A549 (cell line): ENCODE data around the gene PHEX. TPM values are rescaled to one million over a fixed set of nuclear protein-coding genes. Genes with fewer than 3 reads are reported as not detected.

Source experiments
- ATAC-seq, 2 experiments: fragments of 200-7000 bp in 1 of 2; fragments of >200 bp in 1 of 2; cut with Nextera tagmentation in 1 of 2; cut with Tn5 transposase in 1 of 2; 3 replicates each; pipeline versions ENCODE4 v1.8.0 to v1.9.1; 2018 to 2020; ENCODE audit warnings: mild to moderate bottlenecking in 1 of 2, moderate library complexity in 1 of 2
- CTCF ChIA-PET: fragments of 300-600 bp; sonication (Branson Sonifier 250); formaldehyde crosslinking; extraction: SDS; loops from one replicate; lab custom pipeline; 2021; ENCODE audit warnings: antibody characterized with exemption, inconsistent platforms; lab: Yijun Ruan, JAX
- POLR2A ChIA-PET: fragments of 350-600 bp; formaldehyde crosslinking; extraction: SDS; loops from one replicate; lab custom pipeline; 2021; ENCODE audit warnings: antibody characterized with exemption, inconsistent platforms; lab: Yijun Ruan, JAX
- DNase-seq, 2 experiments: peaks; one replicate each; pipeline versions ENCODE4 v3.0.0 to v3.0.0-alpha.2; 2011 to 2016; ENCODE audit warnings: low read depth in 1 of 2, low spot score in 1 of 2
- FAIRE-seq: peaks from 2 replicates; lab custom pipeline; 2011; peaks lifted over from hg19 to GRCh38; lab: Jason Lieb, UNC
- H3K27ac ChIP-seq, 2 experiments: fragments of >200 bp; sonication (Bioruptor Twin); formaldehyde crosslinking; 3 replicates each; pipeline ENCODE4 v1.5.1; 2016 to 2017
- H3K4me1 ChIP-seq: fragments of >200 bp; sonication (Bioruptor Twin); formaldehyde crosslinking; 3 replicates; pipeline ENCODE4 v1.6.1; 2016
- H3K4me2 ChIP-seq: fragments of >200 bp; sonication (Bioruptor Twin); formaldehyde crosslinking; 3 replicates; pipeline ENCODE4 v1.6.1; 2016
- H3K4me3 ChIP-seq: fragments of >200 bp; sonication (Bioruptor Twin); formaldehyde crosslinking; 3 replicates; pipeline ENCODE4 v1.5.1; 2016
- H3K9me3 ChIP-seq: fragments of >200 bp; sonication (Bioruptor Twin); formaldehyde crosslinking; 3 replicates; pipeline ENCODE4 v1.6.1; 2016
- BHLHE40 ChIP-seq: IDR thresholded peaks from 2 replicates; pipeline ENCODE4 v1.6.1; 2012; ENCODE audit warnings: low read depth, low read length, inconsistent platforms
- CBX2 ChIP-seq: fragments of 200-600 bp; sonication (generic); IDR thresholded peaks from 2 replicates; pipeline ENCODE4 v1.6.1; 2016; ENCODE audit warnings: low read depth, mild to moderate bottlenecking, borderline replicate concordance
- CEBPB ChIP-seq, 2 experiments: fragments of >200 bp in 1 of 2; sonication (Bioruptor Twin) in 1 of 2; formaldehyde crosslinking in 1 of 2; IDR thresholded peaks; 2 replicates each; pipeline ENCODE4 v1.6.1; 2012 to 2016
- EHMT2 ChIP-seq: fragments of 200-600 bp; sonication (generic); IDR thresholded peaks from 2 replicates; pipeline ENCODE4 v1.6.1; 2016; ENCODE audit warnings: antibody characterized with exemption, low read depth, mild to moderate bottlenecking, moderate library complexity
- HEYL ChIP-seq: fragments of 250-450 bp; sonication (Bioruptor Pico); IDR thresholded peaks from 2 replicates; pipeline ENCODE4 v1.8.0; 2021; ENCODE audit warnings: mild to moderate bottlenecking, moderate library complexity
- HOXA7 ChIP-seq: fragments of 250-450 bp; sonication (Bioruptor Pico); IDR thresholded peaks from 2 replicates; pipeline ENCODE4 v1.5.0; 2020; ENCODE audit warnings: mild to moderate bottlenecking, moderate library complexity
- HOXB5 ChIP-seq: fragments of 250-450 bp; sonication (Bioruptor Pico); IDR thresholded peaks from 2 replicates; pipeline ENCODE4 v1.5.0; 2020; ENCODE audit warnings: mild to moderate bottlenecking, moderate library complexity
- JUN ChIP-seq, 2 experiments: fragments of >200 bp; sonication (Bioruptor Twin); formaldehyde crosslinking; IDR thresholded peaks; 2 replicates in 1 of 2; 3 replicates in 1 of 2; pipeline ENCODE4 v1.6.1; 2016 to 2017
- JUNB ChIP-seq: fragments of >200 bp; sonication (Bioruptor Twin); formaldehyde crosslinking; IDR thresholded peaks from 2 replicates; pipeline ENCODE4 v1.6.1; 2016
- MAFK ChIP-seq: fragments of 450-650 bp; IDR thresholded peaks from 2 replicates; pipeline ENCODE4 v1.6.1; 2014; ENCODE audit not compliant: partially characterized antibody
- TFCP2L1 ChIP-seq: fragments of 250-450 bp; sonication (Bioruptor Pico); IDR thresholded peaks from 2 replicates; pipeline ENCODE4 v1.5.0; 2021; ENCODE audit warnings: mild to moderate bottlenecking
- ZC3H11A ChIP-seq: fragments of 450-650 bp; IDR thresholded peaks from 2 replicates; pipeline ENCODE4 v1.6.1; 2014; ENCODE audit warnings: antibody characterized with exemption, mild to moderate bottlenecking
- ZFP36 ChIP-seq: fragments of 450-650 bp; IDR thresholded peaks from 2 replicates; pipeline ENCODE4 v1.6.1; 2014; ENCODE audit warnings: borderline replicate concordance; ENCODE audit not compliant: partially characterized antibody
- WGBS: methylation state at CpG from one replicate; pipeline ENCODE4 v1.1.6; 2017; ENCODE audit errors: missing lambda C conversion rate; 5-methylcytosine and 5-hydroxymethylcytosine counted together
- polyA plus RNA-seq, 4 experiments: library from polyadenylated mRNA; depleted of rRNA in 3 of 4; stranded (reverse); fragments of >200 nt; fragmentation: RNase III in 1 of 4; extraction: RNeasy Plus Mini Kit Qiagen cat#74134 plus additional on column Dnase treatment in 1 of 4; gene quantifications; 2 replicates in 3 of 4; 3 replicates in 1 of 4; pipeline ENCODE4 v1.2.3, GENCODE V29; 2011 to 2017
- TF ChIP-seq, protein P1 (sequence below): fragments of 250-450 bp; sonication (Bioruptor Pico); IDR thresholded peaks from 2 replicates; pipeline ENCODE4 v1.5.0; 2020; ENCODE audit warnings: low read depth, mild to moderate bottlenecking, moderate library complexity
- TF ChIP-seq, protein P2 (sequence below): IDR thresholded peaks from 2 replicates; pipeline ENCODE4 v1.6.1; 2012
- TF ChIP-seq, protein P3 (sequence below): fragments of 150-350 bp; IDR thresholded peaks from 2 replicates; pipeline ENCODE4 v1.6.1; 2014; ENCODE audit warnings: low read depth, mild to moderate bottlenecking, low read length
- TF ChIP-seq, protein P4 (sequence below): fragments of 200-600 bp; sonication (generic); IDR thresholded peaks from 2 replicates; pipeline ENCODE4 v1.6.1; 2016; ENCODE audit warnings: antibody characterized with exemption, mild to moderate bottlenecking, moderate library complexity
- TF ChIP-seq, protein P5 (sequence below): fragments of >200 bp; sonication (Bioruptor Twin); formaldehyde crosslinking; IDR thresholded peaks from 3 replicates; pipeline ENCODE4 v1.5.1; 2016

The PHEX gene
- polyA plus RNA-seq, 2 of the 4 experiments (the other 2 are of a cell fraction), result 0.28 to 0.98 TPM

DNA sequence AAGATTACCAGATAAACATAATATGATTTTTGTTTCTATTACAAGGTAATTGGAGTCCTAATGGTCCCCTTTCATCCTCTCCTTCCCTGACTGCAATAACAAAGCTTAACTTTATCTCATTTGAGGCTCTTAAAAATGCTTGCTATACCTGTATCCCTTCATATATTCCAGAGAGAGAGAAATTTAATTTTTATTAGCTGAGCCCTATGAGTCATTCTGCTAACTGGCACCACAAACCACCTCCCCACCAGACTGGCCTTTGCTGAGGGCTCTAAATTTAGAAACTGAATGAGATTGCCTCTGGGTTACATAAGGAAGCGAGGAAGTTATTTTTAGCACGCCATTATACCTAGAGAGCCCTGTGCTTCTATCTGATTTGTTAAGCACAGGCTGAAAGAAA, 268.0 kb downstream of the PHEX start:
- peak in 1 of 2 experiments; percentile 66; a peak in 2 of 6 replicates for ATAC-seq
- peak overlapping the region; percentile 58 for H3K4me2 ChIP-seq
- WGBS, result 3% methylated on average over 2 of the region's 2 CpGs
- TF ChIP-seq BHLHE40 (no peak), HEYL (CRISPR knock-in tag) (no peak), ZFP36 (no peak), JUNB (no peak), JUN (IDR thresholded peaks at IDR 0.05) (no peak), ZC3H11A (no peak), HOXA7 (CRISPR knock-in tag) (no peak), CBX2 (no peak), MAFK (no peak), EHMT2 (no peak), CEBPB (IDR thresholded peaks at IDR 0.05) (no peak), HOXB5 (no peak), TFCP2L1 (no peak)
- TF ChIP-seq, protein P1, sequence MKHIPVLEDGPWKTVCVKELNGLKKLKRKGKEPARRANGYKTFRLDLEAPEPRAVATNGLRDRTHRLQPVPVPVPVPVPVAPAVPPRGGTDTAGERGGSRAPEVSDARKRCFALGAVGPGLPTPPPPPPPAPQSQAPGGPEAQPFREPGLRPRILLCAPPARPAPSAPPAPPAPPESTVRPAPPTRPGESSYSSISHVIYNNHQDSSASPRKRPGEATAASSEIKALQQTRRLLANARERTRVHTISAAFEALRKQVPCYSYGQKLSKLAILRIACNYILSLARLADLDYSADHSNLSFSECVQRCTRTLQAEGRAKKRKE (CRISPR knock-in tag), result no peak
- TF ChIP-seq, protein P2, sequence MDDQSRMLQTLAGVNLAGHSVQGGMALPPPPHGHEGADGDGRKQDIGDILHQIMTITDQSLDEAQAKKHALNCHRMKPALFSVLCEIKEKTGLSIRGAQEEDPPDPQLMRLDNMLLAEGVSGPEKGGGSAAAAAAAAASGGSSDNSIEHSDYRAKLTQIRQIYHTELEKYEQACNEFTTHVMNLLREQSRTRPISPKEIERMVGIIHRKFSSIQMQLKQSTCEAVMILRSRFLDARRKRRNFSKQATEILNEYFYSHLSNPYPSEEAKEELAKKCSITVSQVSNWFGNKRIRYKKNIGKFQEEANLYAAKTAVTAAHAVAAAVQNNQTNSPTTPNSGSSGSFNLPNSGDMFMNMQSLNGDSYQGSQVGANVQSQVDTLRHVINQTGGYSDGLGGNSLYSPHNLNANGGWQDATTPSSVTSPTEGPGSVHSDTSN, result no peak
- TF ChIP-seq, protein P3, sequence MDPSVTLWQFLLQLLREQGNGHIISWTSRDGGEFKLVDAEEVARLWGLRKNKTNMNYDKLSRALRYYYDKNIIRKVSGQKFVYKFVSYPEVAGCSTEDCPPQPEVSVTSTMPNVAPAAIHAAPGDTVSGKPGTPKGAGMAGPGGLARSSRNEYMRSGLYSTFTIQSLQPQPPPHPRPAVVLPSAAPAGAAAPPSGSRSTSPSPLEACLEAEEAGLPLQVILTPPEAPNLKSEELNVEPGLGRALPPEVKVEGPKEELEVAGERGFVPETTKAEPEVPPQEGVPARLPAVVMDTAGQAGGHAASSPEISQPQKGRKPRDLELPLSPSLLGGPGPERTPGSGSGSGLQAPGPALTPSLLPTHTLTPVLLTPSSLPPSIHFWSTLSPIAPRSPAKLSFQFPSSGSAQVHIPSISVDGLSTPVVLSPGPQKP, result no peak
- TF ChIP-seq, protein P4, sequence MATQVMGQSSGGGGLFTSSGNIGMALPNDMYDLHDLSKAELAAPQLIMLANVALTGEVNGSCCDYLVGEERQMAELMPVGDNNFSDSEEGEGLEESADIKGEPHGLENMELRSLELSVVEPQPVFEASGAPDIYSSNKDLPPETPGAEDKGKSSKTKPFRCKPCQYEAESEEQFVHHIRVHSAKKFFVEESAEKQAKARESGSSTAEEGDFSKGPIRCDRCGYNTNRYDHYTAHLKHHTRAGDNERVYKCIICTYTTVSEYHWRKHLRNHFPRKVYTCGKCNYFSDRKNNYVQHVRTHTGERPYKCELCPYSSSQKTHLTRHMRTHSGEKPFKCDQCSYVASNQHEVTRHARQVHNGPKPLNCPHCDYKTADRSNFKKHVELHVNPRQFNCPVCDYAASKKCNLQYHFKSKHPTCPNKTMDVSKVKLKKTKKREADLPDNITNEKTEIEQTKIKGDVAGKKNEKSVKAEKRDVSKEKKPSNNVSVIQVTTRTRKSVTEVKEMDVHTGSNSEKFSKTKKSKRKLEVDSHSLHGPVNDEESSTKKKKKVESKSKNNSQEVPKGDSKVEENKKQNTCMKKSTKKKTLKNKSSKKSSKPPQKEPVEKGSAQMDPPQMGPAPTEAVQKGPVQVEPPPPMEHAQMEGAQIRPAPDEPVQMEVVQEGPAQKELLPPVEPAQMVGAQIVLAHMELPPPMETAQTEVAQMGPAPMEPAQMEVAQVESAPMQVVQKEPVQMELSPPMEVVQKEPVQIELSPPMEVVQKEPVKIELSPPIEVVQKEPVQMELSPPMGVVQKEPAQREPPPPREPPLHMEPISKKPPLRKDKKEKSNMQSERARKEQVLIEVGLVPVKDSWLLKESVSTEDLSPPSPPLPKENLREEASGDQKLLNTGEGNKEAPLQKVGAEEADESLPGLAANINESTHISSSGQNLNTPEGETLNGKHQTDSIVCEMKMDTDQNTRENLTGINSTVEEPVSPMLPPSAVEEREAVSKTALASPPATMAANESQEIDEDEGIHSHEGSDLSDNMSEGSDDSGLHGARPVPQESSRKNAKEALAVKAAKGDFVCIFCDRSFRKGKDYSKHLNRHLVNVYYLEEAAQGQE, result no peak
- TF ChIP-seq, protein P5, sequence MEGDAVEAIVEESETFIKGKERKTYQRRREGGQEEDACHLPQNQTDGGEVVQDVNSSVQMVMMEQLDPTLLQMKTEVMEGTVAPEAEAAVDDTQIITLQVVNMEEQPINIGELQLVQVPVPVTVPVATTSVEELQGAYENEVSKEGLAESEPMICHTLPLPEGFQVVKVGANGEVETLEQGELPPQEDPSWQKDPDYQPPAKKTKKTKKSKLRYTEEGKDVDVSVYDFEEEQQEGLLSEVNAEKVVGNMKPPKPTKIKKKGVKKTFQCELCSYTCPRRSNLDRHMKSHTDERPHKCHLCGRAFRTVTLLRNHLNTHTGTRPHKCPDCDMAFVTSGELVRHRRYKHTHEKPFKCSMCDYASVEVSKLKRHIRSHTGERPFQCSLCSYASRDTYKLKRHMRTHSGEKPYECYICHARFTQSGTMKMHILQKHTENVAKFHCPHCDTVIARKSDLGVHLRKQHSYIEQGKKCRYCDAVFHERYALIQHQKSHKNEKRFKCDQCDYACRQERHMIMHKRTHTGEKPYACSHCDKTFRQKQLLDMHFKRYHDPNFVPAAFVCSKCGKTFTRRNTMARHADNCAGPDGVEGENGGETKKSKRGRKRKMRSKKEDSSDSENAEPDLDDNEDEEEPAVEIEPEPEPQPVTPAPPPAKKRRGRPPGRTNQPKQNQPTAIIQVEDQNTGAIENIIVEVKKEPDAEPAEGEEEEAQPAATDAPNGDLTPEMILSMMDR, result no peak
- TF ChIP-seq, all 56 proteins: peak for 0
- Histone ChIP-seq H3K27ac (no peak overlapping the region), H3K4me3 (no peak overlapping the region), H3K9me3 (no peaks in the 10 kb centered on the region), H3K4me1 (peaks cover 10% of the 10 kb centered on the region; the same call in 2 of the 3 replicates)
- FAIRE-seq (no peak), DNase-seq (peak in 1 of 2 experiments; percentile 5)
- ChIA-PET CTCF (interaction anchor here (1.1 kb wide), 1 partner anchor 19 kb away, joined by 3 read pairs; no protein-coding TSS in a partner anchor), POLR2A (no interaction called here)

Other genes with a start within 250 kb of the PHEX start
- 56.5 and 65.6 TPM in 2 replicates for gene MBTPS2, start 192.7 kb upstream of the PHEX start, polyA plus RNA-seq (2011; rRNA removed)
- 24.0 to 24.7 TPM (median 24.3 TPM) in 3 replicates for gene MBTPS2, start 192.7 kb upstream of the PHEX start, polyA plus RNA-seq (2017; fragmentation: RNase III; extraction: RNeasy Plus Mini Kit Qiagen cat#74134 plus additional on column Dnase treatment)
- gene YY2, start 176.3 kb upstream of the PHEX start, polyA plus RNA-seq (2011; rRNA removed), result 1.8 and 2.2 TPM in 2 replicates
- gene YY2, start 176.3 kb upstream of the PHEX start, polyA plus RNA-seq (2017; fragmentation: RNase III; extraction: RNeasy Plus Mini Kit Qiagen cat#74134 plus additional on column Dnase treatment), result 2.6 to 3.2 TPM (median 3.2 TPM) in 3 replicates
- gene SMS, start 91.6 kb upstream of the PHEX start, polyA plus RNA-seq (2011; rRNA removed), result 85.7 and 129 TPM in 2 replicates
- 180 to 193 TPM (median 180 TPM) in 3 replicates for gene SMS, start 91.6 kb upstream of the PHEX start, polyA plus RNA-seq (2017; fragmentation: RNase III; extraction: RNeasy Plus Mini Kit Qiagen cat#74134 plus additional on column Dnase treatment)
- not detected in 2 replicates for gene CBLL2, start 240.6 kb downstream of the PHEX start, polyA plus RNA-seq (2011; rRNA removed)
- not detected in 3 replicates for gene CBLL2, start 240.6 kb downstream of the PHEX start, polyA plus RNA-seq (2017; fragmentation: RNase III; extraction: RNeasy Plus Mini Kit Qiagen cat#74134 plus additional on column Dnase treatment)